Activated CD8-positive, alpha-beta T cell treated with anti-CD3 and anti-CD28 coated beads, Interleukin-2, amount 10 ng/mL, durations not matched to agents 7 days and 5 days (primary cell): ENCODE data around the gene SYNPO2L. TPM values are rescaled to one million over a fixed set of nuclear protein-coding genes. Genes with fewer than 3 reads are reported as not detected.
"Not testable (repeated sequence)": the region's sequence is repeated elsewhere in the genome, so short reads cannot be mapped to it uniquely, and the experiment has no call there.

ENCODE experiments used
- ATAC-seq: fragments of 150-1000 bp; cut with Tn5 transposase; one replicate; pipeline ENCODE4 v1.10.0; 2021; ENCODE audit warnings: moderate library complexity
- CTCF ChIA-PET: fragments of 350-600 bp; sonication (Branson Sonifier 250); formaldehyde crosslinking; loops from one replicate; lab custom pipeline; 2021; ENCODE audit warnings: antibody characterized with exemption; lab: Charles Lee
- POLR2A ChIA-PET: fragments of 350-600 bp; sonication (Branson Sonifier 250); formaldehyde crosslinking; loops from one replicate; lab custom pipeline; 2021; ENCODE audit warnings: antibody characterized with exemption; lab: Charles Lee
- DNase-seq: peaks from one replicate; pipeline ENCODE4 v3.0.0-alpha.2; 2020
- H3K27ac Mint-ChIP-seq: one replicate; pipeline ENCODE4 v1.8.0; 2021; ENCODE audit warnings: mild to moderate bottlenecking, mixed read lengths
- H3K27me3 Mint-ChIP-seq: one replicate; pipeline ENCODE4 v1.8.0; 2021; ENCODE audit warnings: low read depth, mixed read lengths
- H3K36me3 Mint-ChIP-seq: one replicate; pipeline ENCODE4 v1.8.0; 2021; ENCODE audit warnings: low read depth, mixed read lengths
- H3K4me1 Mint-ChIP-seq: one replicate; pipeline ENCODE4 v1.8.0; 2021; ENCODE audit warnings: low read depth, mixed read lengths
- H3K4me3 Mint-ChIP-seq: one replicate; pipeline ENCODE4 v1.8.0; 2021; ENCODE audit warnings: mild to moderate bottlenecking, mixed read lengths
- H3K9me3 Mint-ChIP-seq: one replicate; pipeline ENCODE4 v1.8.0; 2022; ENCODE audit warnings: mixed read lengths; ENCODE audit not compliant: insufficient read depth
- total RNA-seq, 2 experiments: library from RNA; stranded (reverse); gene quantifications; one replicate each; pipeline ENCODE4 v1.2.3, GENCODE V29; 2021

SYNPO2L gene
- total RNA-seq, 2 experiments from 2014 or later: 0.05 TPM; not detected in 1

DNA sequence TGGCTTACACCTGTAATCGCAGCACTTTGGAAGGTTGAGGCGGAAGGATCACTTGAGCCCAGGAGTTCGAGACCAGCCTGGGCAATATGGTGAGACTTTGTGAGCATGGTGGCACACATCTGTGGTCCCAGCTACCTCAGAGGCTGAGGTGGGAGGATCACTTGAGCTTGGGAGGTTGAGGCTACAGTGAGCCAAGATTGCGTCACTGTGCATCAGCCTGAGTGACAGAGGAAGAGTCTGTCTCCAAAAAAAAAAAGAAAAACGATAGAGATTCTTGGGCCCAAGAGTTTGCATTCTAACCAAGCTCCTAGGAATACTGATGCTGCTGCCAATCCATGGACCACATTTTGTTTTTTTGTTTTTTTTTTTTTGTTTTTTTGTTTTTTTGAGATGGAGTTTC is 26.7 kb downstream of the SYNPO2L start:
- H3K27me3 Mint-ChIP-seq: no peaks in the 10 kb centered on the region

DNA sequence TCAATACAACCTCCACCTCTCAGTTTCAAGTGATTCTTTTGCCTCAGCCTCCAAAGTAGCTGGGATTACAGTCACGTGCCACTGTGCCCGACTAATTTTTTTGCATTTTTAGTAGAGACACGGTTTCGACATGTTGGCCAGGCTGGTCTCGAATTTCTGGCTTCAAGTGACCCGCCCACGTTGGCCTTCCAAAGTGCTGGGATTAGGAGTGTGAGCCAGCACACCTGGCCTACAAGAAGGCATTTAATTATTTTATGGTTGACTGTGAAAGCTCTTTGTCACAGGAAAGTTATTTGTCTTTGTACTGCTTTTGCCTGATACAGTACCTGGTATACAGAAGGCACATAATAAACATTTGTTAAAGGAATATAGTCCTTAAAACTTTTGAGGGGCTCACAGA is 27.4 kb downstream of the SYNPO2L start:
- peaks cover 3% of the 10 kb centered on the region for H3K36me3 Mint-ChIP-seq
- H3K4me1 Mint-ChIP-seq: peaks cover 26% of the 10 kb centered on the region
- CTCF ChIA-PET: interaction anchor here (1.0 to 3.9 kb wide), 3 partner anchors 15 to 114 kb away, joined by 3 to 20 read pairs (median 3); no protein-coding TSS in a partner anchor
- H3K4me3 Mint-ChIP-seq: no peak overlapping the region
- H3K27me3 Mint-ChIP-seq: no peaks in the 10 kb centered on the region
- DNase-seq: no peak
- H3K9me3 Mint-ChIP-seq: no peaks in the 10 kb centered on the region
- no peak overlapping the region for H3K27ac Mint-ChIP-seq
- POLR2A ChIA-PET: no interaction called here
- ATAC-seq: no peak

More for the DNA sequence above, 26.7 kb downstream of the SYNPO2L start:
- Mint-ChIP-seq H3K4me1 (peaks cover 26% of the 10 kb centered on the region), H3K27ac (no peak overlapping the region), H3K36me3 (peaks cover 3% of the 10 kb centered on the region), H3K4me3 (no peak overlapping the region), H3K9me3 (no peaks in the 10 kb centered on the region)
- CTCF ChIA-PET: interaction anchor here (1.0 to 3.9 kb wide), 2 partner anchors 14 to 100 kb away, joined by 3 to 20 read pairs; no protein-coding TSS in a partner anchor
- no peak for DNase-seq
- ATAC-seq: no peak
- POLR2A ChIA-PET: no interaction called here

DNA sequence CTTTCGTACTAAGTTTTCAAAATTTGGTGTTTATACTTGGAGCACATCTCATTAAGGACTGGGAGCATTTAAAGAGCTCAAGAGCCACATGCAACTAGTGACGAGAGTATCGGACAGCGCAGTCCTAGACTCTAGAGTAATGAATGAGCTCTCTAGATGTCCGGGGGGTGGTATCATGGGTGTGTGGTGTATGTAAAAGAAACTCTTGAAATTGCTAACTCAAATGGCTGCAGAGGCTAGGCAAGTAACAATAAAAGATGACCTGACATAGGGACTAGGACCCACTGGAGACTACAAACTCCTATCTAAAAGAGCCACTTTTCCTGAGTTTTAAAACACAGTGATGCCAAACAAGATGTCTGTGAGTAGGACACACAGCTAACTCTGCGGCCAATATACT is 28.5 kb downstream of the SYNPO2L start:
- POLR2A ChIA-PET: interaction anchor here (0.7 kb wide), 1 partner anchor 380 kb away, joined by 7 read pairs; no protein-coding TSS in a partner anchor
- Mint-ChIP-seq H3K27me3 (no peaks in the 10 kb centered on the region), H3K9me3 (no peaks in the 10 kb centered on the region), H3K4me3 (peak overlapping the region; percentile 88), H3K4me1 (peaks cover 26% of the 10 kb centered on the region), H3K27ac (no peak overlapping the region), H3K36me3 (peaks cover 3% of the 10 kb centered on the region)
- no peak for ATAC-seq
- CTCF ChIA-PET: interaction anchor here (1.0 to 3.9 kb wide), 3 partner anchors 16 to 364 kb away, joined by 3 to 20 read pairs (median 3); no protein-coding TSS in a partner anchor
- DNase-seq: no peak

DNA sequence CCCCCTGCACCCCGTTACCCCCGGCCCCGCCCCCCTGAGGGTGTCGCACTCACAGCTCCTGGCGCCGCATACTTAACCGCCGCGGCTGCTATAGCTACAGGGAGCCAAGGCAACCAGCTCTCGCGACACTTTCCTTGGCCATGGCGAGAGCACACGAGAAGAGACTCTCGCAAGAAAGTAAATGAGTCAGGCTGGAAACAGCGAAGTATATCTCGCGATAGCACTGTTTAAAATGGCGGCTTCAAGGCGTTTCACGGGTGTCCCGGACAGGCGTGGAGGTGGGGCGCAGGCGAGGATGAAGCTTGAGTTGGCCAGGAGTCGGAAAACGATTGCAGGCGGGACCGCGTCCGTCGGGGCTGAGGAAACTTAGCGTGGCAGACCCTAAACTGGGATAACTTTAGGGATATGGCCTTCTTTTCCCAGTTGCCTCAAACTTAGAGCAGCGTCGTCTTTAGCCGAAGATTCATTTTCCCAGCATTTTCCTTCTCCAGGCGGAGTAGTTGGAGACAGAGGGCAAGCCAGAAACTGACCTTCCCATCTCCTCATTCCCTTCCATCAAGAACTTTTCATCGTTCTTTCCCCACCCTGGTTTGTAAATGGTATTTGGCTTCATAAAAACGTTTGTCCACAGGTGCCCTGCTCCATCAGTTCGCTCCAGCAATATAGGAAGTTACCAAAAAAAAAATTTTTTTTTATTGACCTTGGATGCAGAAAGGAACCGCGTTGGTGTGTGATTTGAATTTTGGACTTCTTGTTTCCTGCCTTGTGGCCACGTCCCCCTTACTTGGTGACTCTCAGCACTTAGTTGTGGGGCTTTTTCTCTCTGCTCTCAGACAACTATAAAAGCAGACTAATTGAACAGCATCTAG is 29.7 kb downstream of the SYNPO2L start:
- DNase-seq (peak; percentile 96), ATAC-seq (peak; percentile 92)
- ChIA-PET POLR2A (interaction anchor here (0.8 to 1.2 kb wide), 7 partner anchors 17 to 530 kb away, joined by 3 to 4 read pairs (median 4); partner anchors contain the start of genes ADK, AP3M1, DNAJC9 and USP54), CTCF (interaction anchor here (0.8 to 3.9 kb wide), 7 partner anchors 17 to 380 kb away, joined by 3 to 20 read pairs (median 3); partner anchors contain the start of genes PPP3CB and USP54)
- Mint-ChIP-seq H3K27me3 (no peaks in the 10 kb centered on the region), H3K4me3 (peak overlapping the region; percentile 88), H3K9me3 (no peaks in the 10 kb centered on the region), H3K36me3 (peaks cover 3% of the 10 kb centered on the region), H3K4me1 (peaks cover 26% of the 10 kb centered on the region), H3K27ac (peak overlapping the region; percentile 91)

DNA sequence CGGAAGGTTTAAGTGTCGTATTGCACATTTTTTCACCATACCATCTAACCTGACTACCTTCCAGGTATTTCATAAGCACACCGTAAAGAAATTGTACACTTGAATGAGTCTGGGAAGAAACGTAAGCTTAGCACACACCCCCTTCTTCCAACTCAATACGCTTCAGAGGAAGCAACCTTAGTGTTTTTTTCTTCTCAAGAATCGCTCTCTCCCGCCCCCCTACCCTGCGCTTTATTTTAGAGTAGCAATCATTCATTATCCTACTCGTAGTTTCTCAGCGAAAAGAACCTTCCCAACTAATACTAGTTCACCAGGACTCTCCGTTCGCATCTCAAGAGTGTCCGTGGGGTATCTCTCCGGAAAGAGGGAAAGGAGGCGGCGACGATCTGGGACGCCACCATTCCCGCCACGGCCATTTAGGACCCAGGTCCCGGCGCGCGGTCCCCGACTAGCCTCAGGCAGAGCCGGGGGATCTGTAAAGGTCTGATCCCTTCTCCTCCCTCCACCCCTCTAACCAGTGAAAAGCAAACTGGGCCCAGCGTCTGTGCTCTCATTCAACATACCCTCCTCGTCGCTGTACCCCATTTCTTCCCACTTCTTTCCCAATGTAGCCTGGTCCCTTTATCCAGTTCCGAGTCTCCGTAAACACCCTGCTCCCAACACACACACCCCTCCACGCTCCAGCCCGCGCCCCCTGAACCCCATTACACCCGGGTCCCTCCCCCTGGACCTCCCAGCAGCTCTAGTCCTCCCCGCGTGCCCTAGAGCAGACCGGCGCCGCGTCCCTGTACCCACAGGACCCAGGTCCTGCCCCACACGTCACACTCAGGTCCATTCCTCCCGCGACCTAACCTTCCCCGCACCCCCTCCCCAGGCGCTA is 30.6 kb downstream of the SYNPO2L start:
- H3K9me3 Mint-ChIP-seq: no peaks in the 10 kb centered on the region
- H3K4me3 Mint-ChIP-seq: peak overlapping the region; percentile 88
- CTCF ChIA-PET: interaction anchor here (0.8 to 3.9 kb wide), 7 partner anchors 18 to 380 kb away, joined by 3 to 20 read pairs (median 3); partner anchors contain the start of genes PPP3CB and USP54
- H3K4me1 Mint-ChIP-seq: peaks cover 26% of the 10 kb centered on the region
- H3K27ac Mint-ChIP-seq: peak overlapping the region; percentile 91
- peaks cover 3% of the 10 kb centered on the region for H3K36me3 Mint-ChIP-seq
- POLR2A ChIA-PET: interaction anchor here (0.7 to 1.2 kb wide), 8 partner anchors 16 to 530 kb away, joined by 3 to 4 read pairs (median 4); partner anchors contain the start of genes ADK, AP3M1, DNAJC9 and USP54
- H3K27me3 Mint-ChIP-seq: no peaks in the 10 kb centered on the region
- DNase-seq: no peak
- ATAC-seq: peak; percentile 80

DNA sequence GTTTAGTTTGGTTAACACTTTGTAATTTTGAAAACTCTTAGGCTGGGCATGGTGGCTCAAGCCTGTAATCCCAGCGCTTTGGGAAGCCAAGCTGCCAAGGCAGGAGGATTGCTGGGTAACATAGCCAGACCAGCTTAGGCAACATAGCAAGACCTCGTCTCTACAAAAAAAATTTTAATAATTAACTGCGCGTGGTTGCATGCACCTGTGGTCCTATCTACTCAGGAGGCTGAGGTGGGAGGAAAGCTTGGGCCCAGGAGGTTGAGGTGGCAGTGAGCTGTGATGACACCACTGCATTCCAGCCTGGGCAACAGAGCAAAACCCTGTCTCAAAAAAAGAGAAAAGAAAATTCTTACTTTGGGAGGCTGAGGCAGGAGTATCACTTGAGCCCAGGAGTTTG is 32.8 kb downstream of the SYNPO2L start:
- H3K4me3 Mint-ChIP-seq: no peak overlapping the region
- DNase-seq (no peak), ATAC-seq (no peak)
- H3K27ac Mint-ChIP-seq: no peak overlapping the region
- no peaks in the 10 kb centered on the region for H3K27me3 Mint-ChIP-seq
- peaks cover 3% of the 10 kb centered on the region for H3K36me3 Mint-ChIP-seq
- H3K4me1 Mint-ChIP-seq: peaks cover 26% of the 10 kb centered on the region
- ChIA-PET CTCF (interaction anchor here (0.6 to 1.4 kb wide), 3 partner anchors 78 to 798 kb away, joined by 3 to 5 read pairs (median 4); no protein-coding TSS in a partner anchor), POLR2A (interaction anchor here (0.6 kb wide), 1 partner anchor 390 kb away, joined by 3 read pairs; no protein-coding TSS in a partner anchor)
- H3K9me3 Mint-ChIP-seq: no peaks in the 10 kb centered on the region

DNA sequence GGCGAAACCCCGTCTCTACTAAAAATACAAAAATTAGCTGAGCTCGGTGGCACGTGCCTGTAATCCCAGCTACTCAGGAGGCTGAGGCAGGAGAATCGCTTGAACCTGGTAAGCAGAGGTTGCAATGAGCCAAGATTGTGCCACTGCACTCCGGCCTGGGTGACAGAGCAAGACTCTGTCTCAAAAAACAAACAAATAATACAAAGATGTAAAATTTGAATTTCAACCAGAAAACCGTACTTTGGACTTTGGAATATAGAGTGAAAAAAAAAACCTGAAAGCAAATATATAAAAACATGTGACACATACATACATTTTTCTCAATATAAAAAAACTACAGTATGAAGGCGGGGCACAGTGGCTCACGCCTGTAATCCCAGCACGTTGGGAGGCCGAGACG is 34.9 kb downstream of the SYNPO2L start:
- H3K9me3 Mint-ChIP-seq, H3K4me1 Mint-ChIP-seq, H3K36me3 Mint-ChIP-seq, ATAC-seq, DNase-seq, POLR2A ChIA-PET, H3K27ac Mint-ChIP-seq, H3K4me3 Mint-ChIP-seq, H3K27me3 Mint-ChIP-seq: not testable (repeated sequence)
- CTCF ChIA-PET: interaction anchor here (1.7 kb wide), 2 partner anchors 9 to 23 kb away, joined by 3 to 7 read pairs; no protein-coding TSS in a partner anchor

DNA sequence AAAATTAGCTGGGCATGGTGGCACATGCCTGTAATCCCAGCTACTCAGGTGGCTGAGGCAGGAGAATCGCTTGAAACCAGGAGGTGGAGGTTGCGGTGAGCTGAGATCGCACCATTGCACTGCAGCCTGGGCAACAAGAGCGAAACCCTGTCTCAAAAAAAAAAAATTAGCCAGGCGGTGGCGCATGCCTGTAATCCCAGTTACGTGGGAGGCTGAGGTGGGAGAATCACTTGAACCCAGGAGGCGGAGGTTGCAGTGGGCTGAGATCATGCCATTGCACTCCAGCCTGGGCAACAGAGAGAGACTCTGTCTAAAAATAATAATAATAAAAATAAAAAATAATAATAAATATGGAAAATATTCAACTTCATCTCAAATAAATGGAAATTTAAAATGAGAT is 38.7 kb downstream of the SYNPO2L start:
- not testable (repeated sequence) for H3K36me3 Mint-ChIP-seq, ATAC-seq, H3K4me3 Mint-ChIP-seq, DNase-seq, H3K27ac Mint-ChIP-seq, H3K27me3 Mint-ChIP-seq, H3K9me3 Mint-ChIP-seq, H3K4me1 Mint-ChIP-seq
- ChIA-PET POLR2A (interaction anchor here (1.0 kb wide), 1 partner anchor 122 kb away, joined by 4 read pairs; the partner anchor contains the start of gene PPP3CB), CTCF (interaction anchor here (1.1 to 1.9 kb wide), 2 partner anchors 27 to 88 kb away, joined by 4 to 5 read pairs; no protein-coding TSS in a partner anchor)

DNA sequence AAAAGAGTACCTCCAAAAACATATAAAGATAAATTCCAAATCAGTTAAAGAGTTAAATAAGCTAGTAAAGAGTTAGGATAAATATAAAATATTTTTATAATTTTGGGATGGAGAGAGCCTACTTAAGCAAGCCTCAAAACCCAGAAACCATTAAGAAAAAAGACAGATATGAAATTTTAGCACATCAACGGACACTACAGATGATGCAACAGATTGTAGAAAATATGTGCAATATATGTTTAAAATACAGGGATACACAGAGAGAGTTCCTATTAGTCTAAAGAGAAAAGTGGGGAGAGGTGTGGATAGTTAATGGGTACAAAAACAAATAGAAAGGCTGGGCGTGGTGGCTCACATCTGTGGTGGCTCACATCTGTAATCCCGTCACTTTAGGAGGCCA is 41.1 kb downstream of the SYNPO2L start:
- Mint-ChIP-seq H3K9me3 (no peaks in the 10 kb centered on the region), H3K27me3 (no peaks in the 10 kb centered on the region), H3K27ac (no peak overlapping the region), H3K4me3 (no peak overlapping the region), H3K4me1 (no peaks in the 10 kb centered on the region), H3K36me3 (no peaks in the 10 kb centered on the region)
- DNase-seq: no peak
- ATAC-seq: no peak
- ChIA-PET POLR2A (no interaction called here), CTCF (no interaction called here)

DNA sequence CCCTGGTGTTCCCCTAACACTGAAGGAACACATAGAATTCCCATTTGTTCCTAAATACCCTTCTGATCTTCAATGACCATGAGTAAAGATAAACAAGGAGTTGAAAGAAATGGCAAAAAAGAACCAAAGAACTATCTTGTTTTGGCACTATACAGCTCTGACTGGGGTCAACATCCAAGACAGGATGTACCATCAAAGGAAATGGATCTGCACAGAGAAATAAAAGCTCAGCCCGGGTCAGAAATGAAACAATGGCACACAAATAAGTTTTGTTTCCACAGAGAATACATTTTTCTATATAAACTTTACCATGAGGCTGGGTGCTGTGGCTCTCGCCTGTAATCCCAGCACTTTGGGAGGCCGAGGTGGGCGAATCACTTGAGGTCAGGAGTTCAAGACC is 46.7 kb downstream of the SYNPO2L start:
- H3K27me3 Mint-ChIP-seq: no peaks in the 10 kb centered on the region
- no peaks in the 10 kb centered on the region for H3K9me3 Mint-ChIP-seq

More for the DNA sequence above, 46.7 kb downstream of the SYNPO2L start:
- ATAC-seq: no peak
- no peak for DNase-seq
- peaks cover 2% of the 10 kb centered on the region for H3K4me1 Mint-ChIP-seq
- H3K27ac Mint-ChIP-seq: no peak overlapping the region
- no peak overlapping the region for H3K4me3 Mint-ChIP-seq
- ChIA-PET CTCF (interaction anchor here (0.8 to 1.3 kb wide), 2 partner anchors 57 to 79 kb away, joined by 3 to 4 read pairs; no protein-coding TSS in a partner anchor), POLR2A (interaction anchor here (0.7 to 1.4 kb wide), 2 partner anchors 8 to 17 kb away, joined by 3 read pairs; no protein-coding TSS in a partner anchor)
- no peaks in the 10 kb centered on the region for H3K36me3 Mint-ChIP-seq
